Dendritic cell treated with granulocyte-macrophage colony-stimulating factor and Interleukin-4, amounts not matched to agents 40 ng/mL and 50 ng/mL, for 4 days (primary cell): Measurements from ENCODE around the gene GSG1L.

Experiments
- H3K27ac Mint-ChIP-seq: one replicate; pipeline ENCODE4 v1.8.0; 2022; ENCODE audit warnings: mild to moderate bottlenecking, mixed read lengths
- H3K27me3 Mint-ChIP-seq: one replicate; pipeline ENCODE4 v1.8.0; 2022; ENCODE audit warnings: mild to moderate bottlenecking, mixed read lengths
- H3K36me3 Mint-ChIP-seq: one replicate; pipeline ENCODE4 v1.8.0; 2022; ENCODE audit warnings: low read depth, mixed read lengths
- H3K4me1 Mint-ChIP-seq: one replicate; pipeline ENCODE4 v1.8.0; 2022; ENCODE audit warnings: low read depth, mixed read lengths
- H3K4me3 Mint-ChIP-seq: one replicate; pipeline ENCODE4 v1.8.0; 2022; ENCODE audit warnings: mild to moderate bottlenecking, moderate library complexity, mixed read lengths
- H3K9me3 Mint-ChIP-seq: one replicate; pipeline ENCODE4 v1.8.0; 2022; ENCODE audit warnings: mixed read lengths
- intact Hi-C: fragments of 100-400 bp; cut with micrococcal nuclease; formaldehyde crosslinking; loops from one replicate; pipeline ENCODE4 v1.15.0; 2022

Gene GSG1L

GRCh38 chr16:27805828-27806351 is 257.6 kb downstream of the GSG1L start:
- Mint-ChIP-seq H3K4me1 (no peaks in the 10 kb centered on the region), H3K27me3 (peaks cover 17% of the 10 kb centered on the region), H3K36me3 (no peaks in the 10 kb centered on the region), H3K27ac (no peak overlapping the region), H3K9me3 (no peaks in the 10 kb centered on the region), H3K4me3 (no peak overlapping the region)
- intact Hi-C loops, result no loop called here

DNA sequence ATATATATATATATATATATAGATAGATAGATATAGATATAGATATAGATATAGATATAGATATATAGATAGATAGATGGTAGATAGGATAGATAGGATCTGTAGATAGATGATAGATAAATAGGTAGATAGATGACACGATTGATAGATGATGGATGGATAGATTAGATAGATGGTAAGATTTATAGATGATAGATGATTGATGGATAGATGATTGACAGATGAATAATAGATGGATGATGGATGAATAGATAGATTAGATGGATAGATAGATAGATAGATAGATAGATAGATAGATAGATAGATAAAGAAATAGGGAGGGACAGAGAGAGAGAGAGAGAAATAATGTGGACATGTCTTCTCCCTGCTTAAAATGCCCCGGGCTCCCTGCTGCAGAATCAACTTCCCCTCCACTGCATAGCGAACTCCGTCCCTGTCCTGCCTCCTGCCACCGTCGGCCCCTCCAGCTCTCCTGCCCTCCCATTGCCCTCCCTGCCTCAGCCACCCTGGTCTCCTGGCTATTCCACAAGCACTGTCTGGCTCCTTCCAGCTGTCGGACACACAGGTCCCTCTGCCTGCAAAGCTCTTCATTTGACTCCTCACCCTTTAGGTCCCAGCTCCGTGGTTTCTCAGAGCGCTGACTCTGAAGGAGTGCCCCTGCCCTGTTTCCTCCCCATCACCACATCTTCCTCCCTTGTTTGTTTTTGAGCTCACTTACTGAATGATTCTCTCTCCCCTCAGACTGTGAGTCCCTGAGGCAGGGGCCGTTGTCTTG is 259.6 kb downstream of the GSG1L start:
- Mint-ChIP-seq H3K27ac (no peak overlapping the region), H3K27me3 (peaks cover 18% of the 10 kb centered on the region), H3K9me3 (no peaks in the 10 kb centered on the region)

DNA sequence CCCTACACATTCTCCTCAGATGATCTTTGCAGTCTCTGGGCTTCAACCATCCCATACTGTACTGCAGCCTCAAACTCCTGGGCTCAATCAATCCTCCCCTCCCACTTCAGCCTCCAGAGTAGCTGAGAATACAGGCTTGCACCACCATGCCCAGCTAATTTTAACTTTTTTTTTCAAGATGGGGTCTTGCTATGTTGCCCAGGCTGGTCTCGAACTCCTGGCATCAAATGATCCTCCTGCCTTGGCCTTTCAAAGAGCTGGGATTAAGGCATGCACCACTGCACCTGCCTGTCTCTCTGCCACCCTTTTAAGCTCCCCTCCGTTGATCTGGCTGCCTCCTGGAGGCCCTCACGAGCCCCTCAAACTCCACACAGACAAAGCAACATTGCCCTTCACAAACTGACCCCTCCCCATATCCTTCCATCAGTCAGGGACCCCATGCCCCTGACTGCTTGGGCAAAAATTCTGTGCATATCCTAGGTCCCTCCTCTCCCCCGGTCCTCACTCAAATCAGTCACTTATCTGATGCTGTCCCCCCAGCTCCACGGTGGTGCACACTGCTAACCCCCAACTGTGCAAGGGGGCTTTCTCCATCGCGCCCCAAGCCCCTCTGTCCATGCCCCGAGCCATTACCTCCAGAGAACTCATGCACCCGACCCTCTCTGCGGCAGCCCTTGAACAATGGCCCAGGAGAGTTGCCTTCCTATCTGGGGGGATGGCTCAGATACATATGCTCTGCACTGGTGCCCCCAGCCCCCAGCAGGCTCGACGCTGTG is 260.7 kb downstream of the GSG1L start:
- H3K4me3 Mint-ChIP-seq, result no peak overlapping the region
- intact Hi-C loops, result no loop called here
- no peaks in the 10 kb centered on the region for H3K4me1 Mint-ChIP-seq
- H3K27ac Mint-ChIP-seq, result no peak overlapping the region
- no peaks in the 10 kb centered on the region for H3K9me3 Mint-ChIP-seq
- peaks cover 18% of the 10 kb centered on the region for H3K27me3 Mint-ChIP-seq
- no peaks in the 10 kb centered on the region for H3K36me3 Mint-ChIP-seq

More for the DNA sequence above, 259.6 kb downstream of the GSG1L start:
- H3K36me3 Mint-ChIP-seq, result no peaks in the 10 kb centered on the region
- H3K4me3 Mint-ChIP-seq, result no peak overlapping the region
- H3K4me1 Mint-ChIP-seq, result no peaks in the 10 kb centered on the region
- intact Hi-C loops, result no loop called here

- Mint-ChIP-seq H3K9me3 (no peaks in the 10 kb centered on the region), H3K4me1 (no peaks in the 10 kb centered on the region), H3K27ac (no peak overlapping the region), H3K4me3 (no peak overlapping the region), H3K36me3 (no peaks in the 10 kb centered on the region), H3K27me3 (peaks cover 18% of the 10 kb centered on the region)
- intact Hi-C loops, result no loop called here
Measured at GRCh38 chr16:27801289-27801945, 262.1 kb downstream of the GSG1L start.

- Mint-ChIP-seq H3K27ac (no peak overlapping the region), H3K9me3 (no peaks in the 10 kb centered on the region), H3K36me3 (no peaks in the 10 kb centered on the region), H3K27me3 (peaks cover 15% of the 10 kb centered on the region), H3K4me1 (no peaks in the 10 kb centered on the region), H3K4me3 (no peak overlapping the region)
- intact Hi-C loops, result no loop called here
Measured at GRCh38 chr16:27800817-27801216, 262.7 kb downstream of the GSG1L start.

- no peaks in the 10 kb centered on the region for H3K9me3 Mint-ChIP-seq
- no peaks in the 10 kb centered on the region for H3K4me1 Mint-ChIP-seq
- intact Hi-C loops, result no loop called here
- no peak overlapping the region for H3K27ac Mint-ChIP-seq
- no peaks in the 10 kb centered on the region for H3K36me3 Mint-ChIP-seq
- no peak overlapping the region for H3K4me3 Mint-ChIP-seq
- peaks cover 15% of the 10 kb centered on the region for H3K27me3 Mint-ChIP-seq
Measured at GRCh38 chr16:27799896-27800295, 263.6 kb downstream of the GSG1L start.

DNA sequence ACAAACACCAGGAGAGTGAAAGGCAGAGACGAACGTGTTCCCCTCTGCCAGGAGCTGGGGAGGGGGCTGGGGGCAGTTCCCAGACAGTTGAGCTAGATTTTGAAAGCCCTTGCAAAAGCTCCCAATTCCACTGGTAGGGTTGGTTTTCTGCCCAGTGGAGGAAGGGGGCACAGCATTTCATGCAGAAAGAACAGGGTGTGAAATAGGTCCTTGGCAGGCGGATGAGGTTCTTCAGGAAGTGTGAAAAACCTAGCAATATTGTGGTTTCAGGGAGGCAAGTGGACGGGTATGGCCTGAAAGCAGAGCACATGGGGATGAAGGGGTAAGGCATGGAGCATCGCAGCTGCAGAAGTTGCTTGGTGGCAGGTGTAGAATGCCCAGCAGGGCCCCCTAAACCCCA is 265.3 kb downstream of the GSG1L start:
- Mint-ChIP-seq H3K9me3 (no peaks in the 10 kb centered on the region), H3K27ac (no peak overlapping the region), H3K4me3 (no peak overlapping the region), H3K27me3 (peaks cover 7% of the 10 kb centered on the region), H3K4me1 (no peaks in the 10 kb centered on the region), H3K36me3 (no peaks in the 10 kb centered on the region)
- intact Hi-C loops, result no loop called here

DNA sequence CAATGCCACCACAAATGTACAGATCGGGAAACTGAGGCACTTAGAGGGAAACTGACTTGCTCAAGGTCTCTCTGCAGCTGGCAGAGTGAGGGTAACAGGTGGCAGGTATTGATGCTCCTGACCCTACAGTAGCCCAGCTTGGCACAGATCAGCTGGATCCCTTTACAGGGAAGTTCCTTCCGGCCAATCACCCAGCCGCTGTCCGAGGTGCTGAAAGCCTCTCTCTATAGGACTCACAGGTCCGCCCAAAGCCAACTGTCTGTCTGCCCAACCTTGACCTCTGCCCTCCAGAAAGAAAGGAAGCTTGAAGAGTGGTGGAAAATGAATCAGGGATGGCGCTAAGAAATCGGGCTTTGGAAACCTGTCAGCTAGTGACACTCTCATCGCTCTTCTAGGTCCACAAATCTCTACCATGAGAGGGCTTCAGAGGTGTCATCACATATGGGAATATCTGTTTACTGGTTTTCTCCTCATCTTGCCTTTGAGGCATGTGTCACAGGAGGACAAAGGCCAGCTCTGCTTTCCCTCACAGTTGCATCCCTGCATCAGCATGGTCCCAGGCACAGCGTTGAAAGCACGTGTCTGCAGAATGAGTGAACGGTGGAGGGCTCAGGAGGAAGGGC is 267.4 kb downstream of the GSG1L start:
- H3K9me3 Mint-ChIP-seq, result no peaks in the 10 kb centered on the region
- H3K4me3 Mint-ChIP-seq, result no peak overlapping the region
- no peaks in the 10 kb centered on the region for H3K36me3 Mint-ChIP-seq
- no peak overlapping the region for H3K27ac Mint-ChIP-seq
- no peaks in the 10 kb centered on the region for H3K4me1 Mint-ChIP-seq
- H3K27me3 Mint-ChIP-seq, result peaks cover 2% of the 10 kb centered on the region
- intact Hi-C loops, result no loop called here

DNA sequence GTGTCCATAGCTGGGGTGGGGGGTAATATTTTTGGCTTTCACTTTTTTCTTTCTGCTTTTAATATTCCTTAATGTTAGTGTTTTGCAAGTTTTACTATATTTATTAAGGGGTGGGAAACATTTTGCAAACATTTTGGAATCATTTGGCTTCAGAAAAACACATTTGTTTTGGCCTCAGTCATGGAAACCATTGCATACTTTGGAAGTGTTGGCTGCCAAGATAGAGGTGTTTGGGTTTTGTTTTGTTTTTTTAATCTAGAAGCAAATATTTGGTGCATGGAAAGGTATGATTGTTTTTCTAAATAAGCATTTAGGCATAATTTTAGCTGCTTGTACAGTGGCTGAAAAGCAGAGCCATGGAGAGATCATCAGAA is 270.3 kb downstream of the GSG1L start:
- Mint-ChIP-seq H3K36me3 (no peaks in the 10 kb centered on the region), H3K27ac (no peak overlapping the region), H3K4me3 (no peak overlapping the region), H3K4me1 (no peaks in the 10 kb centered on the region), H3K27me3 (no peaks in the 10 kb centered on the region), H3K9me3 (no peaks in the 10 kb centered on the region)
- intact Hi-C loops, result no loop called here

DNA sequence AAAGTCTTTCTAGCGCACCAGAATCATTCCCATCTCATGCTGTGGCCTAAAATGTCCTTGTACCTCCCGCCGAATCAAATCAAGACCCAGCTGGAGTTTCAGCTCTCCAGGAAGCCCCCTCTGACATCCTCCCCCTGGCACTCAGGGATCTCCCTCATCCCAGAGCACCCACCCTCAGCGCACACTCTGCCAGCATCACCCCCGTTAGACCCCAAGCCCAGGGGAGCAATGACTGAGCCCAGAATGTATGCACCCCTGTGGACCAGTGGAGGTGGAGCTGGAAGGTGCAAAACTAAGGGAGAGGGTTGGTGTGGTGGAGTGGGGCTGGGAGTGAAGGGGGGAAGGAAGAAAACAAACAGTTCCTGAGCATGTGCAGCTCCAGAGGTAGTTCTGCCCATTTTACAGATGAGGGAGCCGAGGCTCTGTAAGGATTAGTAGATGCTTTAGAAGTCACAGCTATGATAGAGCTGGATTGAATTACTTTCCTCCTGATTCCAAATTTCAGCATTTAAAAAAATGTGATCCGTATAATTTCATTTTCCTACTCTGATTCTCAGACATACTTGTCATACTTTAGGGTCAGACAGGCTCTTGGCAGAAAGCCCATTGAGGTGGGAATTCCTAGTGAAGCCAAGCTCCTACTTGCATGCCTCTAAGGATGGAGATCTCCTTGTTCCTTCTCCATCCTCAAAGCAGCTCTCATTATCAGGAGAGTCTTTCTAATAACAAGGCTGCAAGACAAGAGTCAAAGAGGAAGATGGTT is 270.8 kb downstream of the GSG1L start:
- intact Hi-C loops, result no loop called here
- Mint-ChIP-seq H3K27me3 (no peaks in the 10 kb centered on the region), H3K27ac (no peak overlapping the region), H3K4me1 (no peaks in the 10 kb centered on the region), H3K36me3 (no peaks in the 10 kb centered on the region), H3K4me3 (no peak overlapping the region), H3K9me3 (no peaks in the 10 kb centered on the region)

DNA sequence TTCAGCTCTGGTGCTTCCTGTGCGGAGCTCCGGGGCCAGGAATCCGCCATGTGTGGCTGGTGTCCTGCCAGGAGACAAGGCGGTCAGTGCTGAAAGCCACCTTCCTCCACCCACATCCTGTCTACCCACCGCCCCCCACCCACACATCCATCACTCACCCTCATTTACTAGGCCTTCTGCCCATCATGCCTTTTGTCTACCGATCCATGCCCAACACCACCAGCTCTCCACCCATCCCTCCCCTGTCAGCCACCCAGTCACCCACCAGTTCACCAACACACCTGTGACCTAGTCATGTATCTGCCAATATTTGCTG is 272.2 kb downstream of the GSG1L start:
- intact Hi-C loops, result no loop called here
- no peaks in the 10 kb centered on the region for H3K27me3 Mint-ChIP-seq
- H3K36me3 Mint-ChIP-seq, result no peaks in the 10 kb centered on the region
- no peaks in the 10 kb centered on the region for H3K4me1 Mint-ChIP-seq
- H3K27ac Mint-ChIP-seq, result no peak overlapping the region
- H3K4me3 Mint-ChIP-seq, result no peak overlapping the region
- H3K9me3 Mint-ChIP-seq, result no peaks in the 10 kb centered on the region

GRCh38 chr16:27790546-27791403 is 272.7 kb downstream of the GSG1L start:
- Mint-ChIP-seq H3K9me3 (no peaks in the 10 kb centered on the region), H3K27me3 (no peaks in the 10 kb centered on the region), H3K4me3 (no peak overlapping the region), H3K27ac (no peak overlapping the region), H3K36me3 (no peaks in the 10 kb centered on the region), H3K4me1 (no peaks in the 10 kb centered on the region)
- intact Hi-C loops, result no loop called here
